DOHH2 (cell line): ENCODE results near the gene NXT2.
"Not testable (repeated sequence)": the region's sequence is repeated elsewhere in the genome, so short reads cannot be mapped to it uniquely, and the experiment has no call there.

Source experiments
- H3F3A ChIP-seq: fragments of 200-600 bp; sonication (generic), shearing (Covaris generic); 2 replicates; pipeline ENCODE4 v1.6.0; 2016; ENCODE audit warnings: antibody characterized with exemption, mild to moderate bottlenecking; ENCODE audit not compliant: control insufficient read depth, insufficient read depth
- H3K27ac ChIP-seq: fragments of 200-600 bp; sonication (generic); 2 replicates; pipeline ENCODE4 v1.5.1; 2014; ENCODE audit warnings: low read depth, mild to moderate bottlenecking, low read length, moderate library complexity
- H3K27me3 ChIP-seq: fragments of 200-600 bp; sonication (generic); 2 replicates; pipeline ENCODE4 v1.6.1; 2014; ENCODE audit warnings: mild to moderate bottlenecking, low read length, mixed read lengths; ENCODE audit not compliant: control insufficient read depth
- H3K36me3 ChIP-seq: fragments of 200-600 bp; sonication (generic); 2 replicates; pipeline ENCODE4 v1.6.1; 2014; ENCODE audit warnings: mild to moderate bottlenecking, low read length, moderate library complexity, mixed read lengths; ENCODE audit not compliant: control insufficient read depth
- H3K4me1 ChIP-seq: fragments of 200-600 bp; sonication (generic); 2 replicates; pipeline ENCODE4 v1.6.1; 2014; ENCODE audit warnings: mild to moderate bottlenecking, low read length, mixed read lengths; ENCODE audit not compliant: control insufficient read depth
- H3K4me2 ChIP-seq: fragments of 200-600 bp; sonication (generic); 2 replicates; pipeline ENCODE4 v1.6.0; 2014; ENCODE audit warnings: mild to moderate bottlenecking, low read length, moderate library complexity
- H3K4me3 ChIP-seq: fragments of 200-600 bp; sonication (generic); 2 replicates; pipeline ENCODE4 v1.5.1; 2014; ENCODE audit warnings: mild to moderate bottlenecking, low read length, mixed read lengths
- H3K79me2 ChIP-seq: fragments of 200-600 bp; sonication (generic); 2 replicates; pipeline ENCODE4 v1.6.1; 2014; ENCODE audit warnings: mild to moderate bottlenecking, low read length, mixed read lengths; ENCODE audit not compliant: control insufficient read depth
- H3K9me2 ChIP-seq: fragments of 200-600 bp; sonication (generic); replicated peaks from 2 replicates; pipeline ENCODE4 v1.6.1; 2014; ENCODE audit warnings: mild to moderate bottlenecking, low read length, mixed read lengths; ENCODE audit not compliant: control insufficient read depth
- H3K9me3 ChIP-seq: fragments of 200-600 bp; sonication (generic); 2 replicates; pipeline ENCODE4 v1.6.1; 2014; ENCODE audit warnings: antibody characterized with exemption, low read length, mixed read lengths; ENCODE audit not compliant: control insufficient read depth, insufficient read depth
- H4K20me1 ChIP-seq: fragments of 200-600 bp; sonication (generic); 2 replicates; pipeline ENCODE4 v1.6.0; 2014; ENCODE audit warnings: low read depth, mild to moderate bottlenecking, antibody characterized with exemption, low read length, moderate library complexity; ENCODE audit not compliant: control insufficient read depth, insufficient read depth
- CTCF ChIP-seq: fragments of 200-600 bp; sonication (generic); IDR thresholded peaks from one replicate; pipeline ENCODE4 v1.5.1; 2014; ENCODE audit warnings: antibody characterized with exemption, mild to moderate bottlenecking, low read depth, low read length; ENCODE audit not compliant: poor library complexity, severe bottlenecking
- EZH2phosphoT487 ChIP-seq: fragments of 200-600 bp; sonication (generic); IDR thresholded peaks from 2 replicates; pipeline ENCODE4 v1.6.1; 2017; ENCODE audit warnings: borderline replicate concordance, mild to moderate bottlenecking, antibody characterized with exemption, low read length, moderate library complexity, mixed read lengths

Gene NXT2

GRCh38 chrX:109553862-109554261, 17.2 kb downstream of the NXT2 start:
- H3K79me2 ChIP-seq = no peaks in the 10 kb centered on the region
- no peaks in the 10 kb centered on the region for H3K27me3 ChIP-seq
- H3K27ac ChIP-seq = no peak overlapping the region
- H3F3A ChIP-seq = no peaks in the 10 kb centered on the region
- no peak overlapping the region for H3K4me2 ChIP-seq
- H3K4me1 ChIP-seq = no peaks in the 10 kb centered on the region
- H4K20me1 ChIP-seq = no peaks in the 10 kb centered on the region
- H3K4me3 ChIP-seq = no peak overlapping the region
- no peaks in the 10 kb centered on the region for H3K9me2 ChIP-seq
- TF ChIP-seq CTCF (no peak), EZH2phosphoT487 (no peak)
- no peaks in the 10 kb centered on the region for H3K36me3 ChIP-seq
- no peaks in the 10 kb centered on the region for H3K9me3 ChIP-seq

- not testable (repeated sequence) for H3K9me2 ChIP-seq, H3K79me2 ChIP-seq, H3K27ac ChIP-seq, H3F3A ChIP-seq, H3K4me2 ChIP-seq, H3K36me3 ChIP-seq, H4K20me1 ChIP-seq, H3K4me3 ChIP-seq, H3K27me3 ChIP-seq, H3K9me3 ChIP-seq, H3K4me1 ChIP-seq
Measured at GRCh38 chrX:109576083-109576482, 39.4 kb downstream of the NXT2 start.

- Histone ChIP-seq H3K4me3 (no peak overlapping the region), H3K36me3 (no peaks in the 10 kb centered on the region), H3F3A (no peaks in the 10 kb centered on the region), H3K27me3 (no peaks in the 10 kb centered on the region), H3K27ac (no peak overlapping the region), H3K9me2 (no peaks in the 10 kb centered on the region), H3K9me3 (no peaks in the 10 kb centered on the region), H3K4me2 (no peak overlapping the region), H4K20me1 (no peaks in the 10 kb centered on the region), H3K79me2 (no peaks in the 10 kb centered on the region), H3K4me1 (no peaks in the 10 kb centered on the region)
- TF ChIP-seq CTCF (no peak), EZH2phosphoT487 (no peak)
Measured at GRCh38 chrX:109577055-109577454, 40.4 kb downstream of the NXT2 start.

- Histone ChIP-seq H3K9me3 (no peaks in the 10 kb centered on the region), H3K9me2 (no peaks in the 10 kb centered on the region), H3F3A (no peaks in the 10 kb centered on the region), H3K36me3 (no peaks in the 10 kb centered on the region), H3K27me3 (no peaks in the 10 kb centered on the region), H4K20me1 (no peaks in the 10 kb centered on the region), H3K27ac (no peak overlapping the region), H3K4me3 (no peak overlapping the region), H3K4me2 (no peak overlapping the region), H3K4me1 (no peaks in the 10 kb centered on the region), H3K79me2 (no peaks in the 10 kb centered on the region)
- TF ChIP-seq EZH2phosphoT487 (no peak), CTCF (no peak)
Measured at GRCh38 chrX:109578916-109579315, 42.3 kb downstream of the NXT2 start.
